ENCODE results near the gene RHBDF1.
"Not testable (repeated sequence)": the region's sequence is repeated elsewhere in the genome, so short reads cannot be mapped to it uniquely, and the experiment has no call there.

The RHBDF1 gene

DNA sequence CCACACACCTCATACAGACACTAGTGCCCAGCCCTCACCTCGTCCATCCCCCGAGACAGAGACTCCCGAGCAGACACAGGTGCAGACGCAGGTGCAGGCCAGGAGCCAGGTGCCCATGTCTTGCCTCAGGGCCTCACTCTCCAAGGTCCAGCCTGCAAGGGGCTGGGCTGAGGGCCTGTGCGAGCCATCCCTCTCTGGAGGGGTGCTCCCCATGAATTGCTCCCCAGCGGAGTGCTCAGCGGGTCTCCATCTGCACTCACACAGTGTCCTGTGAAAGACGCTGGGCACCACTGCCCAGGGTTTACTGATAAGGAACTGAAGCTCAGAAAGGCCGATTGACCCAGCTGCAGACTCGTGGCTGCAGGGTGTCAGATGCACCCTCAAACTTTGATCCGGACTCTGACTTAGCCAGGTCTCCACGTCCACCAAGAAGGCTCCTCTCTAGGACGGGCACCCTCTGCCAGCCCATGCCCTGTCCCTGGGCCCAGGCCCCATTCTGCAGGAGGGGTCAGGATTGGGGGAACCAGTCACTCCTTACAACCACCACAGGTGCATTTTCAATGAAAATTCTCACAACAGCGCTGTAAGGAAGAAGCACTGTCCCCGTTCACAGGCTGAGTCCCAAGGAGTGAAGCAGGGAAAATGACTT lies 36.0 kb downstream of the RHBDF1 start:
- DNase-seq (ENCODE audit: low spot score) = no peak

DNA sequence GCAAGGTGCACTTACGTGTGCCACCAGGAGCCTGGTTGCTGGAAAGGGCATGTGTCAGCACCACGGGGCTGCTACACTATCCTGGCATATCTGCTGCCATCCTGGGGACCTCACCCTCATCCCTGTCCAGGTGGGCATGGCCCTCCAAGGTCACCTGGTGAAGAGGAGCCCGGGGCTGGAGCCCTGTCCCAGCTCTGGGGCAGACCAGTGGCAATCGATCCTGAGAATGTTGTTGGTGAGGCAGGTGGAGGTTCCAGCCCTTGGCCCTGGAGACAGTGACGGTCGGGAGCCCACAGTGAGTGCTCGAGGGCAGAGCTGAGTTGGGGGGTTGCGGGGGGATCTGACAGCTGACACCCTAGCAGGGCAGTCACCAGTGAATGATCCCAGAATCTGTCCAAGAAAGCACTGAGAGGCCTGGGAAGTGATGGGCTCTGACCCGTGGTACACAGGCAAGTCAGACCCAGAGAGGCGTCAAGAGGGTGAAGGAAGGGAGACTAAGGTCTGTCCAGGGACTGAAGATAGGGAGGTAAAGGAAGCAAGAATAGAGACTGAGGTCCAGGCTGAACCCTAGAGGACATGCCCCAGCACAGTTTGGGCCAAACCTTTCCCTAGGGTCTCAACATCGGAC lies 36.6 kb downstream of the RHBDF1 start:
- no peak for DNase-seq (ENCODE audit: low spot score)

DNA sequence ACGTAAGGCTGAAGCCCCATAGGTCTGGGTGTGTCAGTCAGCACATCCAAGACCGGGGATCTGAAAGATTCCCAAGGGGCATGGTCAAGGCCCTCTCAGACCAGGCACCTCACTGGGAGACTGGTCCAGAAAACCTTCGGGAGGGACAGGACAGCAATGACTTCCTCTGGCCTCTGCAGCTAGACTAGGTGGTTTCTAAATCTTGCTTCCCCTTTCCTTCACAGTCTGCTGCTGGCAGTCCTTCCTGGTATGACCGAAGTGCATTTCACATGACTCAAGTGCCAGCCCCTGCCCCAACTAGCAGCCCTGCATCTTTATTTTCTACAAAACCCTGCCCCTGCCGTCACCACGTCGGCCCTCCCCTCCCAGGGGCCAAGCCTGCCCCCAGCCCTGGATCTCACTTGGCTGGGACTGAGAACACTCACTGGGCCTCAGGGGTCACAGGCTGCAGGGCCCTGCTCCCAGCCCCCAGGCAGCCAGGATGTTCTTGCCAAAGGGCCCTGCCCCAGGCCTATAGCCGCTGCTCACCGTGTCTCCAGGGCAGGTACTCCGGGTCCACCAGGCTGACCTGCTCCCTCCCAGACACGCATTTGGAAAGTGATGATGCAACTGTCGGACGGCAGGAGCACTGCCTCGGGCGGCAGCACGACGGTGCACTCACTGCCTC lies 37.3 kb downstream of the RHBDF1 start:
- no peak for DNase-seq (ENCODE audit: low spot score)

DNA sequence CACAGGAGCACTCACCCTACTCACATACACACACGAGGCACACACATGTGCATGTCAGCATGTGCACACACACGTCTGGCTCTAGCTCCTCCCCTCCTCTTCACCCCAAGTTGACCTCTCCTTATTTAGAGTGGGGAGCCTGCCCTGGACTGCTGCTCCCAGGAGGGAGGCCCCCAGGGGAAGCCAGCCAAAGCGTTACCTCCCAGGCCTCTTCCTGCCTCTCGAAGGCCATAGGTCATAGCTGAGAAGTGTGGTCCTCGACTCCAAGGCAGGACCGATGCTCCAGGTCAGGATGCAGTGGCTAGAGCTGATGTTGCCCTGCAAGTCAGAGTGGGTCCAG lies 37.8 kb downstream of the RHBDF1 start:
- DNase-seq (ENCODE audit: low spot score) = no peak

DNA sequence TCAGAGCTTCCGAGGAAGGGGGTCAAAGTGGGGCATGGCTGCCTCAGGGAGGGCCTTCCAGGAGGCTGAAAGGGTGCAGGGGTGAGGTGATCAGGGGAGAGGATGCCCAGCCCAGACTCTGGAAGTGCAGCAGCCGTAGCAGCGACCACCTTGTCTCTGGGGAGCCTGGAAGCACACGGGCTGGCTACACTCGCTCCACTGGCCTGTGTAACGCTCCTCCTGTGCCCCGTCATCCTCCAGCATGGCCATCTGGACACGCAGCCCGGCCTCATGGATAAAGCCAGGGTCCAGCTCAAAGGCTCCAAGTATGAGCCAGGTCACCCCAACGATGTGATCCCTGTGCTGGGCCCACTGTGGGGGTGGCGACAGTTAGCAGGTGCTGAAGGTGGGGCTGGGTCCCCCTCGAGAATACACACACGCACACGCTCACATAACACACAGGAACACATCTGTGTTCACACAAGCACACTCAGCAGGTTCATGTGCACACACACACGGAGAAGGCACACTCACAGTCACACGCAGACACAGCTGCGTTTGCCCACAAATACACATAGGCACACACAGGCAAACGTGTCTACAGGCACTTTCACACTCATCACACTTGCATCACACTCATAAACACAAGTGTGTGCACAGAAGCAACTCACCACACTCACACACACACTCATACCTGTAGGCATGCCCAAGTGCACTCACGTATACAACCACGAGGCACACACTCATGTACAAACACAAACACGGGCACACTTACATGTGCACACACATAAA lies 38.4 kb downstream of the RHBDF1 start:
- no peak for DNase-seq (ENCODE audit: low spot score)

DNA sequence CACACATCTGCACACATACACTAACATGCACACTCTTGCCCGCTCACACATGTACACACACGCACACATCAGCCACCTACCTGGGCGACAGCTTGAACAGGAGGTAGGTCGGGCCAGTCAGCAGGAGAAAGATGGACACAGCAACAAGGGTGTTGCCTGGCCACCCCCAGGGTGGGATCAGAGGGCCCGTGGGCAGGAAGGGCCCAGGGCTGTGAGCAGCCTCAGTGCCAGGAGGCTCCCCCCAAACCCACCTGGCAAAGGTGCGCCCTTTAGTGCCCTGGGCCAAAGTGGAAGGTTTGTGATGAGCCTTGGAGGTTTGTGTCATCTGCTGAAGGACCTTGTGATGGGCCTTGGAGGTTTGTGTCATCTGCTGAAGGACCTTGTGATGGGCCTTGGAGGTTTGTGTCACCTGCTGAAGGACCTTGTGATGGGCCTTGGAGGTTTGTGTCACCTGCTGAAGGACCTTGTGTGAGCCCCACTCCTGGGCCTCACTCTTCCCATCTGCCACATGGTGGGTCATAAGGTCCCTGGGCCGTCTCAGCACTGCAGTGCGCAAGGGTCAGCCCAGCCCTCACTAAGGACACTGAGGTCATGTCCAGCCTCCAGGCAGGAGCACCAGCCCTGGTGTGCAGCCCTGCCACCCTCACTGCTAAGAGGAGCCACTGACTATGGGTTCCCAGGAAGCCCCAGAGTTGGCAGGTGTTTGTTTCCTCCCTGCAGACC lies 39.1 kb downstream of the RHBDF1 start:
- not testable (repeated sequence) for DNase-seq (ENCODE audit: low spot score)

DNA sequence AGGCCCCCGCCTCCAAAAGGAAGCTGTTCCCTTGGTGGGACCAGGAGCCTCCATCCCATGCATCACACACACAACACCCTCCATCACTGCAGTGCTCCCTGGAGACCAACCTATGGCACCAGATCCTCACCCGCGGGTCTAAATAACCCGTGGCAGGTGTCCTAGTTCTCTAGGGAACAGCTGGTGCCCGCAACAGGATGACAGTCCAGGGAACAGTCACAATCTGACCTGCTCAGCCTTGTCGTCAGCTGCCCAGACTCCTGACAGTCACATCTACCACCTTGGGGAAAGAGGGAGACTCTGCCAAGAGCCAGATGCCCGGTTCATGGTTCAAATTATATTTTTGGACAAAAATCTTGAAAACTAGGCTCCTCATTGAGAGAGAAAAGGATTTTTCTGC lies 41.8 kb downstream of the RHBDF1 start:
- DNase-seq (ENCODE audit: low spot score) = not testable (repeated sequence)

DNA sequence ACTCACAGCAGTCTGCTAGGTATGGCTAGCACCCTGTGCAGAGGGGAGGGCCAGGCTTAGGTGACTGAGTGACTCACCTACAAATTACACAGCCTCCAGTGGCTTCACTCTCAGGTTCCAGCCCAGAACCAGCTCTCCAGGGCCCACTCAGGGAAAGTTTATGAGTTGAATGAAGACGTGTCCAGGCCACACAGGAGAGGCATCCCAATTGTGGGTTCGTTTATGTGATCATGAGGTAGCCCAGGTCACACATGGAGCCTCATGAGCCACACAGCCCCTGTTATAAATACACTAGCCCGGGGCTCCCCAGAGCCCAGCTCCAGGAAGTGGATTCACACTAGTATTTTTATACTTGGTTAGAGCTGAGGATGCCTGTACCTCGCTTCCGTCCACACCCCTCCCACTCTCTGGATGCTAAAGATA lies 46.5 kb downstream of the RHBDF1 start:
- DNase-seq (ENCODE audit: low spot score) = not testable (repeated sequence)

DNA sequence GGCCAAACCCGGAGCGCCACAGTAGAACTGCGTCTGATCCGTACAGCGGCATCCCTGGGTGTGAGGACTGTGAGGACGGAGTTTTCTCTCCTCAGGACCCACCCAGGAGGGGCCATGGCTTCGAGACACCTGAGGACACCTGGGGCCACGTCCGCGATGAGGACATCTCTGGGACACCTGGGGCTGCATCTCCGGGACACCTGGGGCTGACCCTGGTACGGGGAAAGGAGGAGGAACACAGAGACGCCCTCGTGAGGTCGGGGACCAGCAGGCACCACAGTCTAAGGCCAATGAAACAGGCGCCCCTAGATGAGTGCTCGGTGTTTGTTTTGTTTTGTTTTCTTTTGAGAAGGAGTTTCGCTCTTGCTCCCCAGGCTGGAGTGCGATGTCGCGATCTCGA lies 48.3 kb downstream of the RHBDF1 start:
- not testable (repeated sequence) for DNase-seq (ENCODE audit: low spot score)

DNA sequence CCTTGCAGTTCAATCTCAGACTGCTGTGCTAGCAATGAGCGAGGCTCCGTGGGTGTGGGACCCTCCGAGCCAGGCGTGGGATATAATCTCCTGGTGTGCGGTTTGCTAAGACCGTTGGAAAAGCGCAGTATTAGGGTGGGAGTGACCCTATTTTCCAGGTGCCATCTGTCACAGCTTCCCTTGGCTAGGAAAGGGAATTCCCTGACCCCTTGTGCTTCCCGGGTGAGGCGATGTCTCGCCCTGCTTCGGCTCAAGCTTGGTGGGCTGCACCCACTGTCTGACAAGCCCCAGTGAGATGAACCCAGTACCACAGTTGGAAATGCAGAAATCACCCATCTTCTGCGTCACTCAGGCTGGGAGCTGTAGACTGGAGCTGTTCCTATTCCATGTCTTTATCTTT lies 51.5 kb downstream of the RHBDF1 start:
- not testable (repeated sequence) for DNase-seq (ENCODE audit: low spot score)

DNA sequence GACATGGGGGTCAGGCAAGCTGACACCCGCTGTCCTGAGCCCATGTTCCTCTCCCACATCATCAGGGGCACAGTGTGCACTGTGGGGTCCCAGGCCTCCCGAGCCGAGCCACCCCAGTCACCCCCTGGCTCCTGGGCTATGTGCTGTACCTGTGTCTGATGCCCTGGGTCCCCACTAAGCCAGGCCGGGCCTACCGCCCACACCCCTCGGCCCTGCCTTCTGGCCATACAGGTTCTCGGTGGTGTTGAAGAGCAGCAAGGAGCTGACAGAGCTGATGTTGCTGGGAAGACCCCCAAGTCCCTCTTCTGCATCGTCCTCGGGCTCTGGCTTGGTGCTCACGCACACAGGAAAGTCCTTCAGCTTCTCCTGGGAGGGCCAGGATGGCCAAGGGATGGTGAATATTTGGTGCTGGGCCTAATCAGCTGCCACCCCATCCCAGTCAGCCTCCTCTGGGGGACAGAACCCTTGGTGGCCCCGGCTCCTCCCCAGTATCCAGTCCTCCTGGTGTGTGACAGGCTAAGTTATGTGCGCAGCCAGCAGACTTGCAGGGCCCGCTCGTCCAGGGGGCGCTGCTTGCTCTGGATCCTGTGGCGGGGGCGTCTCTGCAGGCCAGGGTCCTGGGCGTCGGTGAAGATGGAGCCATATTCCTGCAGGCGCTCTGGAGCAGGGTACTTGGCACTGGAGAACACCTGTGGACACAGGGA lies 55.2 kb downstream of the RHBDF1 start:
- not testable (repeated sequence) for DNase-seq (ENCODE audit: low spot score)

DNA sequence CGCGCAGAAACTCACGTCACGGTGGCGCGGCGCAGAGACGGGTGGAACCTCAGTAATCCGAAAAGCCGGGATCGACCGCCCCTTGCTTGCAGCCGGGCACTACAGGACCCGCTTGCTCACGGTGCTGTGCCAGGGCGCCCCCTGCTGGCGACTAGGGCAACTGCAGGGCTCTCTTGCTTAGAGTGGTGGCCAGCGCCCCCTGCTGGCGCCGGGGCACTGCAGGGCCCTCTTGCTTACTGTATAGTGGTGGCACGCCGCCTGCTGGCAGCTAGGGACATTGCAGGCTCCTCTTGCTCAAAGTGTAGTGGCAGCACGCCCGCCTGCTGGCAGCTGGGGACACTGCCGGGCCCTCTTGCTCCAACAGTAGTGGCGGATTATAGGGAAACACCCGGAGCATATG lies 61.7 kb downstream of the RHBDF1 start:
- not testable (repeated sequence) for DNase-seq (ENCODE audit: low spot score)

DNA sequence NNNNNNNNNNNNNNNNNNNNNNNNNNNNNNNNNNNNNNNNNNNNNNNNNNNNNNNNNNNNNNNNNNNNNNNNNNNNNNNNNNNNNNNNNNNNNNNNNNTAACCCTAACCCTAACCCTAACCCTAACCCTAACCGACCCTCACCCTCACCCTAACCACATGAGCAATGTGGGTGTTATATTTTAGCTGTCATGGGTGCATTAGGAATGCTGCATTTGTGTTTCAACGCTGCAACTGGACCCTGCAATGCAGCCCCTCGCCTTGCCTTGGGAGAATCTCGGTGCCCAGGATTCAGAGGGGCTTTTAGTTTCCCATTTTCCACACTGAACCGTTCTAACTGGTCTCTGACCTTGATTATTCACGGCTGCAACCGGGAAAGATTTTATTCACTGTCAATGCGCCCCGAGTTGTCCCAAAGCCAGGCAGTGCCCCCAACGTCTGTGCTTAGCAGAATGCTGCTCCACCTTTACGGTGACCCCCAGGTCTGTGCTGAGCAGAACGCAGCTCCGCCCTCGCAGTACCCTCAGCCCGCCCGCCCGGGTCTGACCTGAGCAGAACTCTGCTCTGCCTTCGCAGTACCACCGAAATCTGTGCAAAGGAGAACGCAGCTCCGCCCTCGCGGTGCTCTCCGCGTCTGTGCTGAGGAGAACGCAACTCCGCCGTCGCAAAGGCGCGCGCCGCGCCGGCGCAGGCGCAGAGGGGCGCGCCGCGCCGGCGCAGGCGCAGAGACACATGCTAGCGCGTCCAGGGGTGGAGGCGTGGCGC lies 62.3 kb downstream of the RHBDF1 start:
- DNase-seq (ENCODE audit: low spot score) = no peak
